SK-N-SH treated with all-trans-retinoic acid at 6 μM for 48 hours (cell line): ENCODE data around the gene GSN.

ENCODE experiments used
- ATAC-seq: fragments of 200-7000 bp; cut with Tn5 transposase; 3 replicates; pipeline ENCODE4 v1.9.1; 2020; ENCODE audit warnings: mild to moderate bottlenecking, moderate library complexity
- BACH2 ChIP-seq: fragments of 250-450 bp; sonication (Bioruptor Pico); IDR thresholded peaks from 2 replicates; pipeline ENCODE4 v1.9.0; 2021; ENCODE audit warnings: mild to moderate bottlenecking, borderline replicate concordance
- CREB5 ChIP-seq: fragments of 250-450 bp; sonication (Bioruptor Pico); IDR thresholded peaks from 2 replicates; pipeline ENCODE4 v1.5.1; 2020; ENCODE audit warnings: low read depth, mild to moderate bottlenecking, moderate library complexity
- CSDC2 ChIP-seq: fragments of 250-450 bp; sonication (Bioruptor Pico); IDR thresholded peaks from 2 replicates; pipeline ENCODE4 v1.5.0; 2020; ENCODE audit warnings: mild to moderate bottlenecking, moderate library complexity
- CSRNP3 ChIP-seq: fragments of 250-450 bp; sonication (Bioruptor Pico); IDR thresholded peaks from 2 replicates; pipeline ENCODE4 v1.5.1; 2021; ENCODE audit warnings: mild to moderate bottlenecking, moderate library complexity
- ESRRG ChIP-seq: fragments of 250-450 bp; sonication (Bioruptor Pico); IDR thresholded peaks from 2 replicates; pipeline ENCODE4 v1.6.1; 2021; ENCODE audit warnings: mild to moderate bottlenecking
- GLIS3 ChIP-seq: fragments of 250-450 bp; sonication (Bioruptor Pico); IDR thresholded peaks from 2 replicates; pipeline ENCODE4 v1.5.0; 2020; ENCODE audit warnings: mild to moderate bottlenecking, moderate library complexity
- ISL1 ChIP-seq: fragments of 250-450 bp; sonication (Bioruptor Pico); IDR thresholded peaks from 2 replicates; pipeline ENCODE4 v2.1.2; 2022; ENCODE audit warnings: mild to moderate bottlenecking, moderate library complexity
- OSR1 ChIP-seq: fragments of 250-450 bp; sonication (Bioruptor Pico); IDR thresholded peaks from 2 replicates; pipeline ENCODE4 v1.8.0; 2022; ENCODE audit warnings: moderate library complexity, mild to moderate bottlenecking, inconsistent platforms
- PATZ1 ChIP-seq: fragments of 250-450 bp; sonication (Bioruptor Pico); IDR thresholded peaks from 2 replicates; pipeline ENCODE4 v1.8.0; 2020; ENCODE audit warnings: mild to moderate bottlenecking, moderate library complexity, borderline replicate concordance
- POU6F1 ChIP-seq: fragments of 250-450 bp; sonication (Bioruptor Pico); IDR thresholded peaks from 2 replicates; pipeline ENCODE4 v1.8.0; 2021; ENCODE audit warnings: low read depth, mild to moderate bottlenecking, moderate library complexity, borderline replicate concordance
- PPARA ChIP-seq: fragments of 250-450 bp; sonication (Bioruptor Pico); IDR thresholded peaks from 2 replicates; pipeline ENCODE4 v1.5.0; 2020; ENCODE audit warnings: mild to moderate bottlenecking, borderline replicate concordance
- RARB ChIP-seq: fragments of 250-450 bp; sonication (Bioruptor Pico); IDR thresholded peaks from 2 replicates; pipeline ENCODE4 v1.8.0; 2021; ENCODE audit warnings: mild to moderate bottlenecking, moderate library complexity
- SNAI2 ChIP-seq: fragments of 250-450 bp; sonication (Bioruptor Pico); IDR thresholded peaks from 2 replicates; pipeline ENCODE4 v1.5.0; 2020; ENCODE audit warnings: mild to moderate bottlenecking, moderate library complexity
- TCF4 ChIP-seq: fragments of 250-450 bp; sonication (Bioruptor Pico); IDR thresholded peaks from 2 replicates; pipeline ENCODE4 v1.8.0; 2021; ENCODE audit warnings: mild to moderate bottlenecking, moderate library complexity, borderline replicate concordance
- TOX ChIP-seq: fragments of 250-450 bp; sonication (Bioruptor Pico); IDR thresholded peaks from 2 replicates; pipeline ENCODE4 v1.8.0; 2021; ENCODE audit warnings: mild to moderate bottlenecking, moderate library complexity, borderline replicate concordance
- TSHZ2 ChIP-seq: fragments of 250-450 bp; sonication (Bioruptor Pico); IDR thresholded peaks from 2 replicates; pipeline ENCODE4 v1.5.0; 2020; ENCODE audit warnings: mild to moderate bottlenecking, moderate library complexity
- ZC3H10 ChIP-seq: fragments of 250-450 bp; sonication (Bioruptor Pico); IDR thresholded peaks from 2 replicates; pipeline ENCODE4 v1.5.1; 2021; ENCODE audit warnings: mild to moderate bottlenecking, moderate library complexity
- ZFP30 ChIP-seq: fragments of 450-650 bp; formaldehyde crosslinking; IDR thresholded peaks from 2 replicates; pipeline ENCODE4 v1.5.0; 2022; ENCODE audit warnings: mild to moderate bottlenecking, moderate library complexity
- ZNF70 ChIP-seq: fragments of 450-650 bp; formaldehyde crosslinking; IDR thresholded peaks from 2 replicates; pipeline ENCODE4 v1.5.0; 2020; ENCODE audit warnings: mild to moderate bottlenecking, moderate library complexity
- ZNF8 ChIP-seq: fragments of 450-650 bp; formaldehyde crosslinking; IDR thresholded peaks from 2 replicates; pipeline ENCODE4 v1.5.0; 2020; ENCODE audit warnings: mild to moderate bottlenecking, moderate library complexity

GSN gene

GRCh38 chr9:121364886-121365285 is 96.9 kb downstream of the GSN start:
- no peak for TF ChIP-seq ESRRG (CRISPR knock-in tag)
- no peak for TF ChIP-seq TSHZ2 (CRISPR knock-in tag)
- no peak for TF ChIP-seq PPARA
- no peak for TF ChIP-seq ZFP30
- TF ChIP-seq CREB5 (CRISPR knock-in tag) = no peak
- no peak for ATAC-seq

- no peak for TF ChIP-seq ZNF8
- no peak for TF ChIP-seq ISL1 (CRISPR knock-in tag)
- TF ChIP-seq ZC3H10 (CRISPR knock-in tag) = no peak
- TF ChIP-seq POU6F1 (CRISPR knock-in tag) = no peak
- TF ChIP-seq RARB (CRISPR knock-in tag) = no peak
- no peak for TF ChIP-seq PPARA
- no peak for TF ChIP-seq CSRNP3 (CRISPR knock-in tag)
- TF ChIP-seq SNAI2 = no peak
- no peak for TF ChIP-seq TCF4 (CRISPR knock-in tag)
- no peak for TF ChIP-seq GLIS3 (CRISPR knock-in tag)
- no peak for TF ChIP-seq CSDC2
- TF ChIP-seq CREB5 (CRISPR knock-in tag) = no peak
- no peak for TF ChIP-seq BACH2
- TF ChIP-seq TSHZ2 (CRISPR knock-in tag) = no peak
- no peak for TF ChIP-seq TOX (CRISPR knock-in tag)
- no peak for TF ChIP-seq OSR1
- no peak for TF ChIP-seq ESRRG (CRISPR knock-in tag)
- no peak for ATAC-seq
Observed at GRCh38 chr9:121365564-121365963, 97.6 kb downstream of the GSN start.

- ATAC-seq = no peak
- TF ChIP-seq ISL1 (CRISPR knock-in tag) (no peak), TCF4 (CRISPR knock-in tag) (no peak), SNAI2 (no peak), CSDC2 (no peak), ESRRG (CRISPR knock-in tag) (no peak), PATZ1 (no peak), ZFP30 (no peak), PPARA (no peak), RARB (CRISPR knock-in tag) (no peak), TSHZ2 (CRISPR knock-in tag) (no peak), ZNF70 (no peak), BACH2 (no peak), TOX (CRISPR knock-in tag) (no peak)
Observed at GRCh38 chr9:121366611-121367192, 98.7 kb downstream of the GSN start.
